HG02571 (cell line): ENCODE data around the gene AMZ1.

Source experiments
- ATAC-seq: cut with Tn5 transposase; IDR thresholded peaks from one replicate; pipeline ENCODE4 v1.9.1; 2021; ENCODE audit warnings: mild to moderate bottlenecking, moderate library complexity; ENCODE audit not compliant: unreplicated experiment

Gene AMZ1

DNA sequence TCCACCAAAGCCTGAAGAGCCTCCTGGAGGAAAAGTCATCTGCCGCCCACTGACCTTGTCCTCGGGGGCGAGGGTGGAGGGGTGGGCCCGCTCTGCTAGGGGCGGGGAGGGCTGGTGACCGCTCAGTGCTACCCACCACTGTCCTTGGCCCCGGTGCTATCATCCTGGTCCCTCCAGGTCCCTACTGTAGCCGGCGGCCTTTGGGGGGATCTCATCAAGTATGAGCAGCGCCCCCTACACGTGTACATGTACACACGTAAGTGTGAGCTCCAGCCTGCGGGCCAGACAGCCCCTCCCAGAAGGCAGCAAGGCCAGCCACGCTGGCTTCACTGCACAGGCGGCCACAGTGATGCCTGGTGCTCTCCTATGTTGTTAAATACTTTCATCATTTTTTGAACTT is 36.7 kb upstream of the AMZ1 start:
- no peak for ATAC-seq

DNA sequence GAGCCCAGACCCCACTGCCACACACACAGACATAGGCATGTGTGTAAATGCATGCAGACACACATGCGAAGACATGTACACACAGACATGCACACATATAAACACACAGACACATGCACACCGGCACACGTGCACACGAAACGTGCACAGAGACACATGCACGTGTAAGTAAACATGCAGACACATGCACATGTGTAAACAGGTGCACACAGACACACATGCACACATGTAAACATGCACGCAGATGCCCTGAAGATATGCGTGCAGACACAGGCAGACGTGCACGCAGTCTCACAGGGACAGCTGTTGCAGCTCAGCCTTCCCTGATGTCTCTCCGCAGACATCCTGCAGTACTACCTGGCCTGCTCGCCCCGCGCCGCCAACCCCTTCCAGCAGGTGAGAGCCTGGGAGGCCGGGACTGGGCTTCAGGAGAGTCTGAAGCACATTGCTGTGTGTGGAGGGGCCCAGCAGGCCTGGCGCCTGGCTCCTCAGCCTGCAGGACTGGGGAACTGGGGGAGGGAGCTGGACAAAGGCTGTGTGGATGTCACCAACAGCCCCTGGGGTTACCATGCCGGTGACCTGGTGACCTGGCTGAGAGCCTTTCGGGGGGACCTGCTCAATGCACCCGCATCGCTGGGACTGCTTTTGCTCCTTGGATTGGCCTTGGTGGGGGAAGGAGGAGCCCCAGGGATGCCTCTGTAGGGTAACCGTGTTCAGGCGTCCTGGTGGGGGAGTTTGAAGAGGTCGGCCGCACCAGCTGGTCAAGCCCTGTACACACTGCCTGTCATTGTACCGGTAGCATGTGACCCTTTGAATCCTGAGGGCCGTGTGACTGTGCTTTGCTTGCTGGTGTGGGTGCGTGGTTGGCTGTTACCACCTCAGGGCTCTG is 35.9 kb upstream of the AMZ1 start:
- ATAC-seq: no peak

DNA sequence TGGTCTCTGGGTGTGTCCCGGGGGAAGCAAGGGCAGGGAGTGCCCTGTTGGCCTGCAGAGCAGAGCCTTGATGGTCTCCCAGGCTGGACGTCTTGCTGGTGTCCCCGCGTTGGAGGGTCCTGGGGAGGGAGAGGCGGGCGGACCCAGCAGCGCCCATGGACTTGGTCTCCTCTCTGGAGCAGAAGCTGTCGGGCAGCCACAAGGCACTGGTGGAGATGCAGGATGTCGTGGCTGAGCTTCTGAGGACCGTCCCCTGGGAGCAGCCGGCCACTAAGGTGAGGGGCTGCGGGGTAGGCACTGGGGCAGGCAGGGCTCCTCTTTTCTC is 35.3 kb upstream of the AMZ1 start:
- no peak for ATAC-seq

DNA sequence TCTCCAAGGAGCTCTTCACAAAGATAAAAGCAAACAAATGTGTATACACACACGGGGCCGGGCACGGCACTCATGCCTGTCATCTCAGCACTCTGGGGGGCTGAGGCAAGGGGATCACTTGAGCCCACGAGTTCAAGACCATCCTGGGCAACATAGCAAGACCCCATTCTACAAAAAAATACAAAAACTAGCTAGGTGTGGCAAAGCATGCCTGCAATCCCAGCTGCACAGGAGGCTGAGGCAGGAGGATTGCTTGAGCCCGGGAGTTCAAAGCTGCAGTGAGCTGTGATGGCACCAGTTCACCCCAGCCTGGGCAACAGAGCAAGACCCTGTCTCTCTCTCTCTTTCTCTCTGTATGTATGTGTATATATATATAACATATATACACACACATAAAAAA is 33.9 kb upstream of the AMZ1 start:
- no peak for ATAC-seq

DNA sequence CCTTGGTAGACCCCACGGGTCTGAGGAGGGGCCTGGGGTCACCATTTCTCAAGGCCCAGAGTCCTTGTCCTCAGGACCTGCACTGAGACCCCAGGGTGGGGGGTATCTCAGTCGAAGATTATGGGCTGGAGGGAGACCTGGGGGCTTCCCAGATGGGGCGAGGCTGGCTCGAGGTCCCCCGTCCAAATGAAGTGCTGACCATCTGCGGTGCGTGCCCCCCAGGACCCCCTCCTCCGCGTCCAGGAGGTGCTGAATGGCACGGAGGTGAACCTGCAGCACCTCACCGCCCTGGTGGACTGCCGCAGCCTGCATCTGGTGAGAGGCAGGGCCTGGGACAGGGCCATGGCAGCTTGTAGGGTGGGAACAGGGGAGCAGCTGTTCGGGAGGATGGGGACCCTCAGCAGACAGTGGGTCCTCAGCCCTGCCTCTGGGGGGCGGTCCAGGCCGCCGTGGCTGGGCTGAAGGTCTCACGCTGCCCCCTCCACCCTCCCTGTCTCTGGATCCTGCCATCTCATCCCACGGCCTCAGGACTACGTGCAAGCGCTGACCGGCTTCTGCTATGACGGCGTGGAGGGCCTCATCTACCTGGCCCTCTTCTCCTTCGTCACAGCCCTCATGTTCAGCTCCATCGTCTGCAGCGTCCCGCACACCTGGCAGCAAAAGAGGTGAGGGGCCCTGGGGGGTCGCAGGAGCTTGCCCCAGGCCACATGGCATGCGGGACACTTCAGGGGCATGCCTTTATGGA is 32.0 kb upstream of the AMZ1 start:
- ATAC-seq: no peak

DNA sequence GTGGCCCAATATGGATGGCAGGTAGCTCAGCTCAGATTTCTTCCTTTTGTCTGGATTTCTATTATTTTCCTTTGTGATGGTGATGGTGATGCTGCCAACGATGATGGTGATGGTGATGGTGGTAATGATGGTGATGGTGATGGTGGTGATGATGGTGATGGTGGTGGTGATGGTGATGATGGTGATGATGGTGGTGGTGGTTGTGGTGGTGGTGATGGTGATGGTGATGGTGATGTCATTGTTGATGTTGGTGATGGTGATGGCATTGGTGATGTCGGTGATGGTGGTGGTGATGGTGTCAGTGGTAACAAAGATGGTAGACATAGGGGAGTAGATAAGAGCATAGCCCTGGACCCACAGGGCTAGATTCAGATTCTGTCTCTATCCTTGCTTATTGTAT is 30.8 kb upstream of the AMZ1 start:
- ATAC-seq: no peak

DNA sequence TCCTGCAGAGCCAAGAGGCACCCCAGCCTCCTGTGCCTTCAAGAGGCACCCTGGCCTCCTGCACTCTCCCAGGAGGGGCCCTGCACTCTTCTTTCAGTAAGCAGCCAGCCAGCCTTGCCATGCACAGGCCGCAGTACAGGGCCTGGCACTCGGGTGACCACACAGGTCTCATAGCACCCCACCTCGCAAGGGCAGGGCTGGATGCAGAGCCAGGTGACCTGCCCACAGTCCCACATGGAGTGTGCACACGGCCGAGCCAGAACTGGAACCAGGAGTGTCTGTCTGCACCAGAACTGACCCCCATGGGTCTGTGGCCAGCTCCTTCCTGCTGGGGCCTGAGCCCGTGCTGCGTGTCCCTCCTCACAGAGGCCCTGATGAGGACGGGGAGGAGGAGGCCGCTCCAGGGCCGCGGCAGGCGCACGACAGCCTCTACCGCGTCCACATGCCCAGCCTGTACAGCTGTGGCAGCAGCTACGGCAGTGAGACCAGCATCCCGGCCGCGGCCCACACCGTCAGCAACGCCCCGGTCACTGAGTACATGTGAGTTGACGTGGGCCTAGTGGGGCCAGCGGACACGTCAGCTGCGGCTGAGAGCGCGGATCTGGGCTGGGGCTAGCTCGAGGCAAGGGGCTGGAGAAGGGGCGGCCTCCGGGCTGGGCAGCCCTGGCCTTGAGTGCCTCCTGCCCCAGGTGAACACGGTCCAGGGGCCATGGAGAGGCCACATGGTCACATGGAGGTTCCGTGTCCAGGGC is 29.9 kb upstream of the AMZ1 start:
- no peak for ATAC-seq

DNA sequence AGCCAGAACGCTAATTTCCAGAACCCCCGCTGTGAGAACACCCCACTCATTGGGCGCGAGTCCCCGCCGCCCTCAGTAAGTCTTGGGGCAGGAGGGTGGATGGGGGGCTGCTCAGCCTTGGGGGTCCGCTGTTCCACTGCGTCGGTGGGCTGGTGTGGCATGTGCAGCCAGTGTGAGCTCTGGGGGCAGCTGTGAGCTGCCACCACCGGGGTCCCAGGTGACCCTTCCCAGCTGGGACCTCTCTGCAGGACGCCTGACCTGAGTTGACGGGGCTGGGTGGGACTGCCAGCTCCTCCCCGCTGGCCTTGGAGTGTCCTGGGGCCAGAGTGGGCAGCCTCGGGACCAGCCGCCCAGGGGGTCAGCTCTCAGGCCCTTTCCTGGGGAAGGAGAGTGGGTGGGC is 29.1 kb upstream of the AMZ1 start:
- ATAC-seq: no peak

DNA sequence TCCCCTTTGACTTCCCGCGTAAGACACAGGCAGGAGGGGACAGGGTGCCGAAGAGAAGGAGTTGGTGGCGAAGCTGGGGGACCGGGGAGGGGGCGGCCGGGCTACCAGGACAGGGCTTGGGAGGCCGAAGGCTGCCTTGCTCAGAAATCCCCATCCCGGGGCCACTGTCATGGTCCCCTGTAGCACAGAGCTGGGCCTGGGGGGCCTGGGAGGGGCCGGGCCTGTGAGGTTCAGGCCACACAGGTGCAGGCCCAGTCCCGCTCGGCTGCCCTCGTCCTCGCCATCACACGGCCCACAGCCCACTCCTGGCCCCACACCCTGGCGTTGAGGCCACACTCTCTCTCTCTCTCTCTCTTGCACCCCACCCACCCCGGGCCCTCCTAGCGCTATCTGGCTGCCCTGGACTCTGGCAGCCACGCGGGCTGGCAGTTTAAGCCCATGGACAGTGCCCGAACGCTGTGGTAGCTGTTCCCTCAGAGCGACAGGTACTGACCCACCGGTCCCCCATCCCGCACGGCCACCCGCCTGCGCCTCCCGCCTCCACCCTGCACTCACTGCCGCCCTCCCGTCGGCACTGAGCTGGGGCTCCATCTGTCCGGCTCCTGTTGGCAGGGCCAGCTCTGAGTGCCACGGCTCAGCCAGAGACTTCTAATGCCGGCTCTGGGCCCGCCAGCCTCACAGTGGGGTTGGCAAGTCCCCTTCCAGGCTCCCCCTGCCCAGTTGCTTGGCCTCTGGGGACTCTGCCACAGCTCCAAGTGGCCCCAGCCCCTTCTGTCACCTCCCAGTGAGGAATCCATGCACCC is 28.2 kb upstream of the AMZ1 start:
- no peak for ATAC-seq

DNA sequence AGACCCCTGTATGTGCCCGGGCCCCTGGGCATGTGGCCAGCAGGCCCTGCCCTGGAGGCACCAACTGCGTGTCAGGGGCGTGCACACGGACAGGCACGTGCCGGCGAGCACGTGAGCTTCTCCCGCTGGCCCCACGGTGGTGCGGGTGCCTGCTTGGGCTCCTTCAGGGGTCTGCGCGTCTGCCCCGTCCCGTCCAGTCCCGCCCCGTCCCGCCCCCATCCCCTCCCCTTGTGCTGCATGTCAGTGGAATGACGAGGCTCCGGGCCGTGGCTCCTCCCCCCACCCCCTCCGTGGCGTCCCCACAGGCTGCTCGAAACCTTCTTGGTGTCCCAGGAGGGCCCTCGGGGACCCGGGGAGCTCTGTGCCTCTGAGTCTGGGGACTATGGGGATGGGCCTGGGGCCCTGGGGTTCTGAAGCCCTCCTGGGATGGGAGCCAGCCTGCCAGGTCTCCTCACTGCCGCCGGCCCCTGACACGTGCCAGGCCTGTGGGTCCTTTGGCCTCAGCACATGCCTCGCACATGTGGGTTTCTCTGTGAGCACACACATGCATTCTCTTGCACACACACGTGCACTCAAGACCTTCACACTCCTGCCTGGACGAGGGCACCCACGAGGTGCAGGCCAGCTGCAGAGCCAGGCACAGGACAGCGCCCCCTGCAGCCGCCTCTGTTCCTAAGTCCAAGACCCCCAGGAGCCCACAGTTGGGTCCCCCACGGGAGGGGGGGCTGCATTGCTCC is 27.5 kb upstream of the AMZ1 start:
- no peak for ATAC-seq

DNA sequence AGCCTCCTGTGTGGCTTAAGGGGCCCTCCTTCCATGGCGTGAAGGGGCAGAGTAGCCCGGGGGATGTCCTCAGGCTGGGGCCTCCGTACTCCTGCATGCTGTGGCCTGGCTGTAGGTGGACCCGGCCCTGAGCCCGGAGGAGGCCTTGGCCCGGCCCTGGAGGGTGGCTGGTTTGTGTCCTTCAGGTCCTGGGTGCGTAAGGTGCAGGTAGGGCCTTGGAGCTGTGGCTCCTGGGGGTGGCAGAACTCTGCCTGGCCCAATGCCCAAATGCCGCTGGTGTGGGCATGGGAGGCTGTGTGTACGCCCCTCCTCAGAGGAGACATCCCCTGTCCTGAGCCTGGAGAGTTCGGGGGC is 26.9 kb upstream of the AMZ1 start:
- no peak for ATAC-seq

DNA sequence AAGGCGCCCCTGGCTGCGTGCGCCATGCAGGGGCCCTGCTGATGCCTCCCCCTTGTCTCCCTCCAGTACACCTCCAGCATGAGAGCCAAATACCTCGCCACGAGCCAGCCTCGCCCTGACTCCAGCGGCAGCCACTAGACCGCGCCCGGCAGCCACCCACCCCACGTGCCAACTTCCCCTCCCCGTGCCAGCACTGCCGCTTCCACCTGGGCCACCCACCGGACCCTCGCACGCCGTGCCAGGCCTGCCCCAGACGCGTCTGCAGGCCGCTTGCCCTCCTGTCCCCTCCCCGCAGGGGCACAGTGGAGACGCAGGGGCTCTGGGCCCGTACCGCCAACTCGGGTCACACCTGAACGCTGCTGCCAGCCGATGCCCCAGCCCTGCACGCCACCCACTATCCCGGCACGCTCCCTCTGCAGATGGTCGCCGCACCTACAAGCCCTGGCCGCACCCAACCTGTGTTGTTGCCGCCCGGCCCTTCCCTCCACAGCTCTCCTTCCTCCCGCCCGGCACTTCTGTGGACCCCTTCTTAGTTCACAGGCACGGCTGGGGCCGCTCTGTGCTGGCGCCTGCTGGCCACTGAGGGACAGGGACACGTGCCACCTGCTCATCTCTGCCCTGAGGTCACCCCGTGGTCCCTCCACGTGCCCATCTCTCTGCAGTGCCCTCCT is 26.3 kb upstream of the AMZ1 start:
- no peak for ATAC-seq

DNA sequence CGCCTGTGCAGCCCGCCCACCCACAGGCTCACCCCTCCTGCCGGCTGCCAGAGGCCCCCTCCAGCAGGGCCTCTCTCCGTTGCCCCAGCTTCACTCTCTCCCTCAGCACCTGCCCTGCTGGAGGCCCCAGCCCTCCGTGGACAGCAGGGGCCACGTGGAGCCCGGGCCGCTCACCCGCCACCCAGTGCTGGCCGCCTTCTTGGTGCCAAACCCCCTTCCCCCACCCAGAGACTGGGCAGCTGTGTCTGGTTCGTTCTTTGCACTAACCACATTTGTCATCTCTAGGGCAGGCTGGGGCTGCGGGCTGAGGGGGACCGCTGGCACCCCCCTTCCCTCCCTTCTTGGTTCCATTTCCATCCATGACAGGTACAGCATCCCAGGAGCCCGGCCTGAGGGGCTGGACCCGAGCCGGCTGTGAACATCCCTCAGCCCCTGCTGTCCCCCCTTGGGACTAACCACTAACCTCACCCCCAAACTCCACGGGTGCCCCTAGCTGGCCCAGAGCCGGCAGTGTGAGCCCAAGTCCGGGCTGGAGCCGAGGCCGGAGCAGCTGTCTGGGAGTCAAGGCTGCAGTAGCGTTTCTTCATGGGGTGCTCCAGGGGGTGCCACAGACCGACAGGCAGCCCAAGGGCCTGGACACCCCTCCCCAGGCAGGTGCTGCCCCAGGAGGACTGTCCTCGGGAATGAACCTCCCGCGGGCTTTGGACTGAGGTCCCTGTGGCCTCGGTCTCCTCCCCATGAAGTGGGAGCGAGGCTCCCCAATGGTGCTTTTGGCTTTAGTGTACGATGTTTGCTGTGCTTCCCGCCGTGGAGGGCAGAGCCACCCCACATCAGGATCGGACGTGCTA is 25.5 kb upstream of the AMZ1 start:
- no peak for ATAC-seq

DNA sequence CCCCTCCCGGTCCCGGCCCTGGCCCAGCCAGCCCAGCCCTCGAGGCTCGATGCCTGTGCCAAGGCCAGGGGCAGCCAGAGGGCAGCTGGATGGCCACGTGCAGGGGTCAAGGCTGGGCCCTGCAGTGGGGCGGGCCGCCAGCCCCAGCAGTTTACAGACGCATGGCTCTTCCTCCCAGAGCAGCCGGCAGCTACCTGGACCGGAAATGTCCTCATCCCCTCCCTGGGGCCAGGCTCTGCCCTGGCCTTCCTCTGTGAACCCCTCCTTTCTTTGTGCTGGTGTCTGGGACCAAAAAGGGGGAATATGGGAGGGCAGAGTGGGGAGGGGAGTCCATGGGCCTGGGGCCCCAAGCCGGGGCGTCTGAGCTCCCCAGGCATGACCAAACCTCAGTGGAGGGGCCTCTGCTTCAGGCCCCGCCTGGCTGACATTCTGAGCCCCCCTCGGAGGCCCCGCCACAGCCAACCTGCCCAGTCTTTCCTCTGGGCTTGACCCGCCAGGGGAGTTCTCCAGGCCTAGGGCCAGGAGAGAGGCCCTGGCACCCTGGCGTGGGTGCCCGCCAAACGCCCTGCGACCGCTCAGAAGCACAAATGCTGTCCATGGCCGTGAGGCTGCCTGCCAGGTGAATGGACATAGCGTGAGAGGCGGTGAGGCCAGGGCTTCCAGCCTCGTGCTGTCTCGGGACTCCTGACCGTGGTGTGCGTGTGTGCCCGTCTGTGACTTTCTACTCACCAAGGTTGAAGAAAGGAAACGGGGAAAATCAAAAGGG is 24.7 kb upstream of the AMZ1 start:
- ATAC-seq: no peak

DNA sequence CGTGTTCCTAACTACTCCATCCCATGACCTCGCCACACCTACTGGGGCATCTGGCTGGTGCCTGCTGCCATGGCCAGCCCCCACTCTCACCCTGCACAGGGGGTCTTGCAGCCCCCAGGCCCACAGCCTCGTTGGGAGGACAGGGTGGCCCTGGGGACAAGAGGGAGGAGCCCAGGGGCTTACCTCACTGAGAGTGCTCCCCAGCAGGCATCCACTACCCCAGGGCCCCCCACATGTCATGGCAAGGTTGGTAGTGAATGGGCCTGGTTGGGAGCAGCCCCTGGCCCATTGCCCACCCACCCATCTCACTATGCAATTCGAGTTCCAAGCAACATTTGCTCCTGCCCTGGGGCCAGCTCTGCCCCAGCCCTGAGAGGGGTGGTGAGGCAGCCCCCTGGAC is 24.0 kb upstream of the AMZ1 start:
- no peak for ATAC-seq

DNA sequence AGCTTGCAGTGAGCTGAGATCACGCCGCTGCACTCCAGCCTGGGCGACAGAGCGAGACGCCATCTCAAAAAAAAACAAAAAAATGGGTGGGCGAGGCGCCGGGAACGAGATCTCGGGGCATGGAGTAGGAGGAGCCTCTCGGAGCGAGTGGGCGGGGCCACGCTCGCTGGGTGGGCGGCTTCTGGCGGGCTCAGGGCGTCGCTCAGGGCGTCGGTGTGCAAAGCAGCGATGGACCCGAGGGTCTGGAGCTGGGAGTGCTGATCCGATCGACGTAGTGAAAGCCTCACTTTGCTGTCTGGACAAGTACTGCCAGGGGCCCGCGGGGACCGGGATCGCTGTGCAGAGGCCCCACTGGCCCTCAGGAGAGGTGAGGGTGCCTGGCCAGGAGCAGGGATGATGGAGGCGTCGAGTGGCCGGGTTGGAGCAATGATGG is 22.6 kb upstream of the AMZ1 start:
- no peak for ATAC-seq

DNA sequence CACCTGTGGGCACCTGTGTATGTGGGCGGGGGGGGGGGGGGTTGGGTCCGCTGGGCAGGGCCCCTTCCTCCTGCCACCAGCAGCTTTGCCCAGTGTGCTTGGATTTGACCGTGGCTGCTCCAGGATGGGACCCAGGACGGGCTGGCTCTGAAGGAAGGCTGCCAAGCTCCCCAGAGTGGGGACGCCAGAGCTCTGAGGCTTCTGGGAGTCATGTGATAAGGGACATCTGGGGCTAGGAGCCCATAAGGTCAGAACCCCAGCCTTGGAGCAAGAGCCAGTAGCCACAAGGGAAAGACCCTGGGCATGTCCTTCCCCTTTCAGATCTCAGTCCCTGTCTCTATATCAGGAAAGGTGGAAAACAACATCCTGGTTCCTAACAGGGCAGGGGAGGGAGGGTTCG is 21.8 kb upstream of the AMZ1 start:
- ATAC-seq: no peak

DNA sequence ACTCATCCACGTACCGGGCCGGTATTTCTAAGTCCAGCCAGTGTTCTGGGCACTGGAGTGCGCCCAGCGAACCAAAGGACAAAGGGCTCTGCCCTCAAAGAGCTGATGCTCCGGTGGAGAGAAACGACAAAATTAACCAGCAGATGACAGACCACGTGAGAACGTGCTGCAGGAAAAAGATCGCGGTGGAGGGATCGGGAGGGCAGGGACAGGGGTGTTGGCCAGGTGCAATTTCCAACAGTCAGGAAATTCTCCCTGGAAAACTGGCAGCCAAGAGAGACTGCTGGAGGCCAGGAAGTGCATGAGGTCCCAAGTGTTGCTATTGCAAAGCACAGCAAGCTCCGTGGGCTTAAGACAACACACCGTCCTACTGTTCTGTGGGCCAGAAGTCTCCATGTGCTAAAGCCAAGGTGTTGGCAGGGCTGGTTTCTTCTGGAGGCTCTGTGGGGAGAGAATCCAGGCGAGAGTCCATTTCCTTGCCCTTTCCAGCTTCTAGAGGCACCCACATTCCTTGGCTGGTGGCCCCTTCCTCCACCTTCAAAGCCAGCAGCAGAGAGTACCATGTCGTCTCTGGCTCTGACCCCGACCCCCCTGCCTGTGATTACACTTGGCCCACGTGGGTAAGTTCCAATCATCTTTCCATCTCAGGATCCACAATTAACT is 21.3 kb upstream of the AMZ1 start:
- no peak for ATAC-seq
